IPS DF 4.7 (cell line): Measurements from ENCODE around the gene PROC.
"Not testable (repeated sequence)": the region's sequence is repeated elsewhere in the genome, so short reads cannot be mapped to it uniquely, and the experiment has no call there.

ENCODE experiments used
- DNase-seq: peaks from one replicate; pipeline ENCODE4 v3.0.0-alpha.2; 2013; ENCODE audit warnings: low spot score; ENCODE audit errors: extremely low read depth

The PROC gene

DNA sequence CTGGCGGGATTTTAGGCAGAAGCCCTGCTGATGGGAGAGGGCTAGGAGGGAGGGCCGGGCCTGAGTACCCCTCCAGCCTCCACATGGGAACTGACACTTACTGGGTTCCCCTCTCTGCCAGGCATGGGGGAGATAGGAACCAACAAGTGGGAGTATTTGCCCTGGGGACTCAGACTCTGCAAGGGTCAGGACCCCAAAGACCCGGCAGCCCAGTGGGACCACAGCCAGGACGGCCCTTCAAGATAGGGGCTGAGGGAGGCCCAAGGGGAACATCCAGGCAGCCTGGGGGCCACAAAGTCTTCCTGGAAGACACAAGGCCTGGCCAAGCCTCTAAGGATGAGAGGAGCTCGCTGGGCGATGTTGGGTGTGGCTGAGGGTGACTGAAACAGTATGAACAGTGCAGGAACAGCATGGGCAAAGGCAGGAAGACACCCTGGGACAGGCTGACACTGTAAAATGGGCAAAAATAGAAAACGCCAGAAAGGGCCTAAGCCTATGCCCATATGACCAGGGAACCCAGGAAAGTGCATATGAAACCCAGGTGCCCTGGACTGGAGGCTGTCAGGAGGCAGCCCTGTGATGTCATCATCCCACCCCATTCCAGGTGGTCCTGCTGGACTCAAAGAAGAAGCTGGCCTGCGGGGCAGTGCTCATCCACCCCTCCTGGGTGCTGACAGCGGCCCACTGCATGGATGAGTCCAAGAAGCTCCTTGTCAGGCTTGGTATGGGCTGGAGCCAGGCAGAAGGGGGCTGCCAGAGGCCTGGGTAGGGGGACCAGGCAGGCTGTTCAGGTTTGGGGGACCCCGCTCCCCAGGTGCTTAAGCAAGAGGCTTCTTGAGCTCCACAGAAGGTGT is 8.5 kb downstream of the PROC start:
- no peak for DNase-seq

DNA sequence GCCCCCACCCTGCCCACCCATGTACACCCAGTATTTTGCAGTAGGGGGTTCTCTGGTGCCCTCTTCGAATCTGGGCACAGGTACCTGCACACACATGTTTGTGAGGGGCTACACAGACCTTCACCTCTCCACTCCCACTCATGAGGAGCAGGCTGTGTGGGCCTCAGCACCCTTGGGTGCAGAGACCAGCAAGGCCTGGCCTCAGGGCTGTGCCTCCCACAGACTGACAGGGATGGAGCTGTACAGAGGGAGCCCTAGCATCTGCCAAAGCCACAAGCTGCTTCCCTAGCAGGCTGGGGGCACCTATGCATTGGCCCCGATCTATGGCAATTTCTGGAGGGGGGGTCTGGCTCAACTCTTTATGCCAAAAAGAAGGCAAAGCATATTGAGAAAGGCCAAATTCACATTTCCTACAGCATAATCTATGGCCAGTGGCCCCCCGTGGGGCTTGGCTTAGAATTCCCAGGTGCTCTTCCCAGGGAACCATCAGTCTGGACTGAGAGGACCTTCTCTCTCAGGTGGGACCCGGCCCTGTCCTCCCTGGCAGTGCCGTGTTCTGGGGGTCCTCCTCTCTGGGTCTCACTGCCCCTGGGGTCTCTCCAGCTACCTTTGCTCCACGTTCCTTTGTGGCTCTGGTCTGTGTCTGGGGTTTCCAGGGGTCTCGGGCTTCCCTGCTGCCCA is 9.3 kb downstream of the PROC start:
- no peak for DNase-seq

DNA sequence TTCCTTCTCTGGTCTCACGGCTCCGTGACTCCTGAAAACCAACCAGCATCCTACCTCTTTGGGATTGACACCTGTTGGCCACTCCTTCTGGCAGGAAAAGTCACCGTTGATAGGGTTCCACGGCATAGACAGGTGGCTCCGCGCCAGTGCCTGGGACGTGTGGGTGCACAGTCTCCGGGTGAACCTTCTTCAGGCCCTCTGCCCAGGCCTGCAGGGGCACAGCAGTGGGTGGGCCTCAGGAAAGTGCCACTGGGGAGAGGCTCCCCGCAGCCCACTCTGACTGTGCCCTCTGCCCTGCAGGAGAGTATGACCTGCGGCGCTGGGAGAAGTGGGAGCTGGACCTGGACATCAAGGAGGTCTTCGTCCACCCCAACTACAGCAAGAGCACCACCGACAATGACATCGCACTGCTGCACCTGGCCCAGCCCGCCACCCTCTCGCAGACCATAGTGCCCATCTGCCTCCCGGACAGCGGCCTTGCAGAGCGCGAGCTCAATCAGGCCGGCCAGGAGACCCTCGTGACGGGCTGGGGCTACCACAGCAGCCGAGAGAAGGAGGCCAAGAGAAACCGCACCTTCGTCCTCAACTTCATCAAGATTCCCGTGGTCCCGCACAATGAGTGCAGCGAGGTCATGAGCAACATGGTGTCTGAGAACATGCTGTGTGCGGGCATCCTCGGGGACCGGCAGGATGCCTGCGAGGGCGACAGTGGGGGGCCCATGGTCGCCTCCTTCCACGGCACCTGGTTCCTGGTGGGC is 10.0 kb downstream of the PROC start:
- DNase-seq, result no peak

DNA sequence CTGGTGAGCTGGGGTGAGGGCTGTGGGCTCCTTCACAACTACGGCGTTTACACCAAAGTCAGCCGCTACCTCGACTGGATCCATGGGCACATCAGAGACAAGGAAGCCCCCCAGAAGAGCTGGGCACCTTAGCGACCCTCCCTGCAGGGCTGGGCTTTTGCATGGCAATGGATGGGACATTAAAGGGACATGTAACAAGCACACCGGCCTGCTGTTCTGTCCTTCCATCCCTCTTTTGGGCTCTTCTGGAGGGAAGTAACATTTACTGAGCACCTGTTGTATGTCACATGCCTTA is 10.5 kb downstream of the PROC start:
- no peak for DNase-seq

DNA sequence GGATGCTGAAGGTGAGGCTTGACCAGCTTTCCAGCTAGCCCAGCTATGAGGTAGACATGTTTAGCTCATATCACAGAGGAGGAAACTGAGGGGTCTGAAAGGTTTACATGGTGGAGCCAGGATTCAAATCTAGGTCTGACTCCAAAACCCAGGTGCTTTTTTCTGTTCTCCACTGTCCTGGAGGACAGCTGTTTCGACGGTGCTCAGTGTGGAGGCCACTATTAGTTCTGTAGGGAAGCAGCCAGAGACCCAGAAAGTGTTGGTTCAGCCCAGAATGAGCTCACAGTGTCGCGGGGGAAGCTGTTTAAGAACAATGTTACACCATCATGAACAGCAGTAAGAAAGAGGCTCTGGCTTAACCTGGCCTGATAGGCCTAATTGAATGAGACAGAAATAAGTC is 11.1 kb downstream of the PROC start:
- no peak for DNase-seq

DNA sequence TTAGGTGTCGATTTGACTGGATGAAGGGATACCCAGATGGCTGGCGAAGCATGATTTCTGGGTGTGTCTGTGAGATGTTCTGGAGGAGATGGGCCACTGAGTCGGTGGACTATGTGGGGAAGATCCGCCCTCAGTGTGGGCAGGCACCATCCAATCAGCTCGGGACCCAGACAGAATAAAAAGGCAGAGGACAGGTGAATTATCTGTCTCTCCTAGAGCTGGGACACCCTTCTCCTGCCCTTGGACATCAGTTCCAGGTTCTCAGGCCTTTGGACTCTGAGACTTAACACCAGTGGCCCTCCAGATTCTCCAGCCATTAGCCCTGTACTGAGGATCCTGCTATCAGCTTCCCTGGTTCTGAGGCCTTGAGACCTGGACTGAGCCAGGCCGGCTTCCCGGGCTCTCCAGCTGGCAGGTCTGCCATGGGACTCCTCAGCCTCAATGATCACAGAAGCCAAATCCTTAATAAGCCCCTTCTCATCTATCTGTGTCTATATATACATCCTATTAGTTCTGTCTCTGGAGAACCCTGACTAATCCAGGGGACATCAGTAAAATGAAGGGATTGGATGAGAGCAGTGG is 11.7 kb downstream of the PROC start:
- no peak for DNase-seq

DNA sequence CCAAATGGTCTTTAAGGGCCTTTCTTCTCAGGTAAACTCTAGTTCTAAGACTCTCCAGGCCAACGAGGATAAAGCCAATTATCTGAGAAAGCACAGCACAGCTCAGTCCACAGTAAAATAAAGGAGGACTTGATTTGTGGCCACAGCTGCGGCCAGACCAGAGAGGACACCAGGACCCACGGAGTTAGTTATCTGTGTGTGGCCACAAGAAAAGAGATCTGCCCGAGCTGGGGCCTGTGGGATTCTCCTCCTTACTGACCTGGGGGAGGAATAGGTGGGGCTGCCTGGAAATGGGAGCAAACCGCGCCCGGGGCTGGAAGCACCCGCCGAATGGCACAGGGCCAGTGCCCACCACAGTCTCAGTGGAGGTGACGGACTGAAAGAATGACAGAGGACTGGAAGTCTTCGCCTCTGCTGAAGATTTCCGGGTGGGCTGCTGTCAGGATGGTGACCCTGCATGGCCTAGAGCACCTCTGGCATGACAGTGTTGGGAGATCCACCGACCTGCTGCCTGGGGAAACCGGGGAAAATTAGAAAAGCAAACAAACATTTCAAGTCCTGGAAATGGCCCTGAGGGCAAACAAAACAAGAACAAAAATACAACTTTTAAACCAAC is 13.3 kb downstream of the PROC start:
- no peak for DNase-seq

DNA sequence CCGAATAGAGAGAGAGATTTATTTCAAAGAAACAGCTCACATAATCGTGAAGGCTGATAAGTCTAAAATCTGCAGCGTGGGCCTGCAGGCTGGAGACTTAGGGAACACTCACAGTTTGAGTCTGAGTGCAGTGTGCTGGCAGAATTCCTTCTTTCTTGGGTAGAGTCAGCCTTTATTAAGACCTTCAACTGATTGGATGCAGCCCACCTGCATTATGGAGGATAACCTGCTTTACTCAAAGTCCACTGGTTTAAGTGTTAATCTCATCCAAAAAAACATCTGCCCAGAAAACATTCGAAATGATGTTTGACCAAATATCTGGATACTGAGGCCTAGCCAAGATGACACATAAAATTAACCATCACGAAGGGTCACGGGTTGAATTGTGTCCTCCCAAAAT is 16.3 kb downstream of the PROC start:
- DNase-seq, result no peak

DNA sequence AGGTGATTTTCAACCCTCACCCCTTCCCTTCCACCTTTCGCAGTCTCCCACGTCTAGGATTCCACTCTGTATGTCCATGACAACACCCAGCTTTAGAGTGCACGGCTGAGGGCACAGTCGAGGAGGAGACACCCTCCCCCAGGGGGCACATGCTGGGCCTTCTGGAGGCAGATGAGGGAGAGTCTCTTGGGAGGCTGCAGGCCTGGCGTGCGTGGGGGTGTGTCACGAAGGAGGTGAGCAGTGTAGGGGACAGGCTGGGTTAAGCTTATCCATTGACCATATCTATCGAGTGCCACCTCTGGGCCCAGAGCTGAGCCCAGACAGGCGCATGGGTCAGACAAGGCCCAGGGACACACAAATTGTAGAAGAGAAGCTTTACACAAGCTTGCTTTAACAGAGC is 18.8 kb downstream of the PROC start:
- DNase-seq, result no peak

- no peak for DNase-seq
Measured at GRCh38 chr2:127437781-127438726, 19.8 kb downstream of the PROC start.

- DNase-seq, result no peak
Measured at GRCh38 chr2:127439343-127439742, 21.1 kb downstream of the PROC start.

DNA sequence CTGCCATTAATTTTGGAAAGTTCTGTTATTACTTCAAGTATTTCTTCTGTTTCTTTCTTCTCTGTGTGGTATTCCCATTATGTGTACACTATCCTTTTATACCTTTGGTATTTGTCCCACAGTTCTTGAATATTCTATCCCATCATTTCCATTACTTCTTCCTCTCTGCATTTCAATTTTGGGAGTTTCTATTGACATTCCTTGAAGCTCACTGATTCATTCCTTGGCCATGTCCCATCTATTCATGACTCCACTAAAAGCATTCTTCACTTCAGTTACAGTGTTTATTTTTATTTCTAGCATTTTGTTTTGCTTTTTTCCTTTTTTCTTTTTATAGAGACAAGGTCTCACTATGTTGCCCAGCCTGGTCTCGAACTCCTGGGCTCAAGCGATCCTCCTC is 30.3 kb downstream of the PROC start:
- no peak for DNase-seq

- DNase-seq, result no peak
Measured at GRCh38 chr2:127449414-127449813, 31.2 kb downstream of the PROC start.

GRCh38 chr2:127449898-127450297 is 31.7 kb downstream of the PROC start:
- no peak for DNase-seq

DNA sequence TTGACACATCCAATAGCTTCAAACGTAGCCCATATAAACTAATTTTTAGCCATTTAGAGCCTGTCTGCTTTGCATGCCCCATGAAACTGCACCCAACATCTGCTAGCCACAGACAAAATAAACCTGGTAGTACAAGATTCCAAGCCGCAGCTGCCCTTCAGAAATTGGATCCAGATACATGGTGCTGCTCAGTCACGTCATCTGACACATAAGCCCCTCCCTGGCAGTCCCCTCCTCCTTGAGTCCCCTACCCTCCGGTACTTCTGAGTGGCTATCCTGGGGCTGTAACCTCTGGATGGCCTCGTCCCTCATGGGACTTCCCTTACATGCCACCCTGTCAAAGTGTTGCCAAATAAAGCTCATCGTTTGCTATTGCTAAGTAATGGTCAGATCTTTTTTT is 33.8 kb downstream of the PROC start:
- DNase-seq, result no peak

GRCh38 chr2:127452423-127452822 is 34.2 kb downstream of the PROC start:
- not testable (repeated sequence) for DNase-seq

GRCh38 chr2:127453013-127453391 is 34.8 kb downstream of the PROC start:
- DNase-seq, result no peak

DNA sequence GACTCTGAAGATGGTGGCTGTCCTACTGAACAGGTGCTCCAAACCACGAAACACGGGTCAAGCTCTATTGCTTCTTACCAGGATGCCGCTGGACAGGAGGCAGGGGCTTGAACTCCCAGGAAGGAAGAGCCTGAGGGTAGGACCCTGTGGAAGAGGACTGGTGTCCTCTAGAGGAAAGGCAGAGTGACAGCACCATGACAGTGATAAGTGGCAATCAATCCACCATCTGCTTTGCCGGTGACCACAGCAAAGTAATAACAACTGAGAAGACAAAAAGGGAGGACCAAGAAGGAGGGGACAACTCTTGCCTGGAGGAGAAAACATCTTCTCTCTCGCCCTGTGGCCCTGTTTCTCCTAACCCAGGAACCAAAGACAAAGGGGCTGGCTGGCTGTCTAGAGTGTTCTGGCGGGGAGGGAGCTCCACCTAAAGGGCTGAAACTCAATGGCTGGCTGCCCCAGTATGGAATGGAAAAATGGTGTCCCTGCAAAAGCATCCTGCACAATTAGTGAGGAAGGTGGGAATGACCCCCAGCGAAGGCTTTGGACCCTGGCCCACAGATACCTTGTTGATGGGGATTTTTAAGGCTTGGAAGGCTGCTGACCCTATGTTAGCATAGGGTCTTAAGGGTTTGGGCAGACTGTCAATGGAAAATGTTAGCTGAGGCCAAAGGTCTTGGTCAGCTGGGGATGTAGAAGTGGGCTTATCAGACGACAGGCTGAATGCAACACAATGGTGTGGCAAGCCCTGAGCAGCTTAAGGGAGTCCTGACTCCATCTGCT is 35.4 kb downstream of the PROC start:
- DNase-seq, result no peak

DNA sequence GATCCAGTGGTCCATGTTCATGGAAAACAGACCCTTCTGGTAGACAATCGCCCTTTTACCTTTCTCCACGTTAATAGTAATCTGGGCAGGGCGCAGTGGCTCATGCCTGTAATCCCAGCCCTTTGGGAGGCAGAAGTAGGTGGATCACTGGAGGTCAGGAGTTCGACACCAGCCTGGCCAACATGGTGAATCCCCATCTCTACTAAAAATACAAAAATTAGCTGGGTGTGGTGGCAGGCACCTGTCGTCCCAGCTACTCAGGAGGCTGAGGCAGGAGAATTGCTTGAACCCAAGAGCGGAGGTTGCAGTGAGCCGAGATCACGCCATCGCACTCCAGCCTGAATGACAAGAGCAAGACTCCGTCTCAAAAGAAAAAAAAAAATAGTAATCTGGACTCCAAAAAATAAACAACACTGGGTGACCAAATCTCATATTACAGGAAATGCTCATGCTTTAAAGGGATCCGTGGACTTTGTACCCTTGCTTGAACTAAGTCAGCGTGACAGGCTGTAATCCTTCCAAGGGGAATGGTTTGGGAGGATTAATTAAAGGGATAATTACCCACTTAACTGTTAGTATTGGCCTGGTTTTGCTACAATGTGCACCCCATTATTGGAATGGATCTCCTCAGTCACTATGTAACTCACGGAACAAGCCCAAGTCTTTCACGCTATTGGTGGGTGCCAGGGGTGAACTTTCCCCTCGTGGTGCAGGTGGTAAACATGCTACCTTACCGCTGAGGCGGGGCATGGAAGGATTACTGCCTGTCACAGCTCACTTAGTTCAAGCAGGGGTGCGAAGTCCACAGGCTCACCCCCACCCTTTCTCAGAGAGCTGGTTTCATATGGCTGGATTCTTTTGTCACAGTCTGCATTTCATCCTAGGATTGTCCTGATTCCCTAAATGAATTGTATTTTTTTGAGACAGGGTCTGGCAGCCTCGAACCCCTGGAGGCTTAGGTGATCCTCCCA is 36.7 kb downstream of the PROC start:
- DNase-seq, result no peak
